ENCODE data around the gene CNTN4. TPM values are rescaled to one million over a fixed set of nuclear protein-coding genes. Genes with fewer than 3 reads are reported as not detected.

CNTN4 gene
- total RNA-seq, 1 experiment from 2014 or later = not detected

- TF ChIP-seq AFF4 (CRISPR knock-in tag; IDR thresholded peaks at IDR 0.05; ENCODE audit: borderline replicate concordance) (no peak), ZNF671 (CRISPR knock-in tag; IDR thresholded peaks at IDR 0.05) (no peak), HMGA2 (CRISPR knock-in tag; IDR thresholded peaks at IDR 0.05) (no peak)
These were observed 385.7 kb downstream of the CNTN4 start (continued) for GRCh38 chr3:2484162-2485026.

DNA sequence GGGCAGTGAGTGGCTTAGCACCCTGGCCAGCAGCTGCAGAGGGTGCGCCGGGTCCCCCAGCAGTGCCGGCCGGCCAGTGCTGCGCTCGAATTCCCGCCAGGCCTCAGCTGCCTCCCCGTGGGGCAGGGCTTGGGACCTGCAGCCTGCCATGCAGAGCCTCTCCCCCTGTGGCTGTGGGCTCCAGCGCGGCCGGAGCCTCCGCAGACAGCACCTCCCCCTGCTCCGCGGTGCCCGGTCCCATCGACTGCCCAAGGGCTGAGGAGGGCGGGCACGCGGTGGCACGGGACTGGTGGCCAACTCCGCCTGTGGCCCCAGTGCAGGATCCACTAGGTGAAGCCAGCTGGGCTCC, 386.3 kb downstream of the CNTN4 start:
- POLR2A ChIA-PET = no interaction called here
- no peaks in the 10 kb centered on the region for H3K4me1 Mint-ChIP-seq

GRCh38 chr3:2495746-2496145, 397.1 kb downstream of the CNTN4 start:
- ChIA-PET CTCF (no interaction called here), POLR2A (no interaction called here)
- H3K36me3 Mint-ChIP-seq = peaks cover 71% of the 10 kb centered on the region
- H3K9me3 Mint-ChIP-seq = peaks cover 86% of the 10 kb centered on the region
- H3K4me1 Mint-ChIP-seq = no peaks in the 10 kb centered on the region
- H3K27ac Mint-ChIP-seq = no peak overlapping the region
- ATAC-seq = no peak
- H3K27me3 Mint-ChIP-seq (ENCODE audit: low read depth) = no peaks in the 10 kb centered on the region
- DNase-seq (ENCODE audit: low spot score) = no peak
- H3K4me3 Mint-ChIP-seq = no peak overlapping the region
- TF ChIP-seq FOXJ3 (CRISPR knock-in tag; IDR thresholded peaks at IDR 0.05; ENCODE audit: borderline replicate concordance) (no peak), SOX15 (CRISPR knock-in tag; IDR thresholded peaks at IDR 0.05) (no peak), OVOL2 (CRISPR knock-in tag; IDR thresholded peaks at IDR 0.05; ENCODE audit: borderline replicate concordance) (no peak), MXD4 (CRISPR knock-in tag; IDR thresholded peaks at IDR 0.05; ENCODE audit: borderline replicate concordance) (no peak), ZNF138 (CRISPR knock-in tag; conservative IDR thresholded peaks at IDR 0.05) (no peak), CBFB (CRISPR knock-in tag; IDR thresholded peaks at IDR 0.05; ENCODE audit: low read depth) (no peak), IRF2 (CRISPR knock-in tag; IDR thresholded peaks at IDR 0.05; ENCODE audit: borderline replicate concordance, low read depth) (no peak), JAZF1 (CRISPR knock-in tag; IDR thresholded peaks at IDR 0.05) (no peak), ZNF416 (CRISPR knock-in tag; IDR thresholded peaks at IDR 0.05) (no peak), GABPB1 (CRISPR knock-in tag; IDR thresholded peaks at IDR 0.05) (no peak)
- TF ChIP-seq, protein P1, sequence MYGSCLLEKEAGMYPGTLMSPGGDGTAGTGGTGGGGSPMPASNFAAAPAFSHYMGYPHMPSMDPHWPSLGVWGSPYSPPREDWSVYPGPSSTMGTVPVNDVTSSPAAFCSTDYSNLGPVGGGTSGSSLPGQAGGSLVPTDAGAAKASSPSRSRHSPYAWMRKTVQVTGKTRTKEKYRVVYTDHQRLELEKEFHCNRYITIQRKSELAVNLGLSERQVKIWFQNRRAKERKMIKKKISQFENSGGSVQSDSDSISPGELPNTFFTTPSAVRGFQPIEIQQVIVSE (CRISPR knock-in tag; IDR thresholded peaks at IDR 0.05; ENCODE audit: borderline replicate concordance) = no peak
- TF ChIP-seq, protein P2, sequence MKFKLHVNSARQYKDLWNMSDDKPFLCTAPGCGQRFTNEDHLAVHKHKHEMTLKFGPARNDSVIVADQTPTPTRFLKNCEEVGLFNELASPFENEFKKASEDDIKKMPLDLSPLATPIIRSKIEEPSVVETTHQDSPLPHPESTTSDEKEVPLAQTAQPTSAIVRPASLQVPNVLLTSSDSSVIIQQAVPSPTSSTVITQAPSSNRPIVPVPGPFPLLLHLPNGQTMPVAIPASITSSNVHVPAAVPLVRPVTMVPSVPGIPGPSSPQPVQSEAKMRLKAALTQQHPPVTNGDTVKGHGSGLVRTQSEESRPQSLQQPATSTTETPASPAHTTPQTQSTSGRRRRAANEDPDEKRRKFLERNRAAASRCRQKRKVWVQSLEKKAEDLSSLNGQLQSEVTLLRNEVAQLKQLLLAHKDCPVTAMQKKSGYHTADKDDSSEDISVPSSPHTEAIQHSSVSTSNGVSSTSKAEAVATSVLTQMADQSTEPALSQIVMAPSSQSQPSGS (CRISPR knock-in tag; IDR thresholded peaks at IDR 0.05; ENCODE audit: borderline replicate concordance, low read depth) = no peak

More for the DNA sequence above, 386.3 kb downstream of the CNTN4 start:
- CTCF ChIA-PET = no interaction called here
- no peak overlapping the region for H3K4me3 Mint-ChIP-seq
- H3K9me3 Mint-ChIP-seq = peaks cover 73% of the 10 kb centered on the region
- TF ChIP-seq, protein P3, sequence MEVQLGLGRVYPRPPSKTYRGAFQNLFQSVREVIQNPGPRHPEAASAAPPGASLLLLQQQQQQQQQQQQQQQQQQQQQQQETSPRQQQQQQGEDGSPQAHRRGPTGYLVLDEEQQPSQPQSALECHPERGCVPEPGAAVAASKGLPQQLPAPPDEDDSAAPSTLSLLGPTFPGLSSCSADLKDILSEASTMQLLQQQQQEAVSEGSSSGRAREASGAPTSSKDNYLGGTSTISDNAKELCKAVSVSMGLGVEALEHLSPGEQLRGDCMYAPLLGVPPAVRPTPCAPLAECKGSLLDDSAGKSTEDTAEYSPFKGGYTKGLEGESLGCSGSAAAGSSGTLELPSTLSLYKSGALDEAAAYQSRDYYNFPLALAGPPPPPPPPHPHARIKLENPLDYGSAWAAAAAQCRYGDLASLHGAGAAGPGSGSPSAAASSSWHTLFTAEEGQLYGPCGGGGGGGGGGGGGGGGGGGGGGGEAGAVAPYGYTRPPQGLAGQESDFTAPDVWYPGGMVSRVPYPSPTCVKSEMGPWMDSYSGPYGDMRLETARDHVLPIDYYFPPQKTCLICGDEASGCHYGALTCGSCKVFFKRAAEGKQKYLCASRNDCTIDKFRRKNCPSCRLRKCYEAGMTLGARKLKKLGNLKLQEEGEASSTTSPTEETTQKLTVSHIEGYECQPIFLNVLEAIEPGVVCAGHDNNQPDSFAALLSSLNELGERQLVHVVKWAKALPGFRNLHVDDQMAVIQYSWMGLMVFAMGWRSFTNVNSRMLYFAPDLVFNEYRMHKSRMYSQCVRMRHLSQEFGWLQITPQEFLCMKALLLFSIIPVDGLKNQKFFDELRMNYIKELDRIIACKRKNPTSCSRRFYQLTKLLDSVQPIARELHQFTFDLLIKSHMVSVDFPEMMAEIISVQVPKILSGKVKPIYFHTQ (CRISPR knock-in tag; IDR thresholded peaks at IDR 0.05) = no peak
- TF ChIP-seq ERG (CRISPR knock-in tag; IDR thresholded peaks at IDR 0.05) (no peak), ZNF423 (CRISPR knock-in tag; IDR thresholded peaks at IDR 0.05) (no peak), RELA (CRISPR knock-in tag; IDR thresholded peaks at IDR 0.05; ENCODE audit: borderline replicate concordance) (no peak), NR2C2 (CRISPR knock-in tag; IDR thresholded peaks at IDR 0.05) (no peak), MAX (CRISPR knock-in tag; IDR thresholded peaks at IDR 0.05) (no peak), GTF2I (CRISPR knock-in tag; conservative IDR thresholded peaks at IDR 0.05) (no peak), CREM (CRISPR knock-in tag; IDR thresholded peaks at IDR 0.05) (no peak), TEAD1 (CRISPR knock-in tag; IDR thresholded peaks at IDR 0.05) (no peak)
- DNase-seq (ENCODE audit: low spot score) = no peak
- ATAC-seq = no peak
- peaks cover 3% of the 10 kb centered on the region; the same call in 1 of the 2 replicates for H3K27me3 Mint-ChIP-seq (ENCODE audit: low read depth)
- H3K27ac Mint-ChIP-seq = no peak overlapping the region
- peaks cover 71% of the 10 kb centered on the region for H3K36me3 Mint-ChIP-seq
